HUES64 (cell line): Measurements from ENCODE around the gene RIOK1.

Source experiments
- H3K27ac ChIP-seq: 2 replicates; pipeline ENCODE4 v1.7.0; 2013; ENCODE audit warnings: low read depth, low read length, inconsistent platforms
- H3K27me3 ChIP-seq: 2 replicates; pipeline ENCODE4 v1.6.1; 2013; ENCODE audit warnings: mild to moderate bottlenecking, low read length; ENCODE audit not compliant: insufficient read depth
- H3K36me3 ChIP-seq: 2 replicates; pipeline ENCODE4 v1.6.1; 2013; ENCODE audit warnings: mild to moderate bottlenecking, low read length; ENCODE audit not compliant: insufficient read depth
- H3K4me1 ChIP-seq: 2 replicates; pipeline ENCODE4 v1.6.1; 2013; ENCODE audit warnings: mild to moderate bottlenecking, low read length, moderate library complexity; ENCODE audit not compliant: insufficient read depth
- H3K4me3 ChIP-seq: 2 replicates; pipeline ENCODE4 v1.5.1; 2013; ENCODE audit warnings: mild to moderate bottlenecking, low read length, moderate library complexity
- H3K9ac ChIP-seq: 2 replicates; pipeline ENCODE4 v1.6.1; 2013; ENCODE audit warnings: mild to moderate bottlenecking, low read depth, low read length
- H3K9me3 ChIP-seq: 2 replicates; pipeline ENCODE4 v1.6.1; 2013; ENCODE audit warnings: low read depth, low read length; ENCODE audit not compliant: insufficient read depth
- WGBS: fragments of 150-250, 120-280 bp; methylation state at CpG from one replicate; pipeline ENCODE4 v1.1.7; 2013; ENCODE audit warnings: missing lambda C conversion rate; 5-methylcytosine and 5-hydroxymethylcytosine counted together

The RIOK1 gene

GRCh38 chr6:7410851-7411250 lies 21.2 kb downstream of the RIOK1 start:
- WGBS: 99% methylated on average over 4 of the region's 4 CpGs
- Histone ChIP-seq H3K9me3 (no peaks in the 10 kb centered on the region), H3K27ac (no peak overlapping the region), H3K4me3 (no peak overlapping the region), H3K9ac (no peak overlapping the region), H3K4me1 (peaks cover 16% of the 10 kb centered on the region; the same call in 1 of the 2 replicates), H3K27me3 (no peaks in the 10 kb centered on the region), H3K36me3 (peaks cover 91% of the 10 kb centered on the region)

- 99% methylated on average over 2 of the region's 2 CpGs for WGBS
- no peaks in the 10 kb centered on the region for H3K9me3 ChIP-seq
- H3K4me1 ChIP-seq: peaks cover 16% of the 10 kb centered on the region; the same call in 1 of the 2 replicates
- H3K36me3 ChIP-seq: peaks cover 90% of the 10 kb centered on the region
- H3K27ac ChIP-seq: no peak overlapping the region
- no peaks in the 10 kb centered on the region for H3K27me3 ChIP-seq
- H3K9ac ChIP-seq: no peak overlapping the region
- no peak overlapping the region for H3K4me3 ChIP-seq
Observed at GRCh38 chr6:7411328-7411727, 21.7 kb downstream of the RIOK1 start.

- no peaks in the 10 kb centered on the region for H3K9me3 ChIP-seq
- no peak overlapping the region for H3K4me3 ChIP-seq
- H3K9ac ChIP-seq: no peak overlapping the region
- 0 out of 2 replicates have a peak overlapping the region, but pooled peaks have one; percentile 9 for H3K27ac ChIP-seq
- no peaks in the 10 kb centered on the region for H3K27me3 ChIP-seq
- peaks cover 16% of the 10 kb centered on the region; the same call in 1 of the 2 replicates for H3K4me1 ChIP-seq
- WGBS: 28% methylated on average over 1 of the region's 2 CpGs
- peaks cover 90% of the 10 kb centered on the region for H3K36me3 ChIP-seq
Observed at GRCh38 chr6:7413151-7413823, 23.7 kb downstream of the RIOK1 start.

- WGBS: 91% methylated on average over 7 of the region's 7 CpGs
- no peaks in the 10 kb centered on the region for H3K27me3 ChIP-seq
- H3K4me1 ChIP-seq: peaks cover 16% of the 10 kb centered on the region; the same call in 1 of the 2 replicates
- peaks cover 90% of the 10 kb centered on the region for H3K36me3 ChIP-seq
- H3K9me3 ChIP-seq: no peaks in the 10 kb centered on the region
- H3K9ac ChIP-seq: no peak overlapping the region
- H3K27ac ChIP-seq: no peak overlapping the region
- no peak overlapping the region for H3K4me3 ChIP-seq
Observed at GRCh38 chr6:7414811-7415210, 25.2 kb downstream of the RIOK1 start.

- H3K9me3 ChIP-seq: no peaks in the 10 kb centered on the region
- no peak overlapping the region for H3K27ac ChIP-seq
- H3K27me3 ChIP-seq: no peaks in the 10 kb centered on the region
- peaks cover 61% of the 10 kb centered on the region for H3K36me3 ChIP-seq
- 100% methylated on average over 2 of the region's 2 CpGs for WGBS
- peaks cover 24% of the 10 kb centered on the region for H3K4me1 ChIP-seq
- no peak overlapping the region for H3K9ac ChIP-seq
- H3K4me3 ChIP-seq: no peak overlapping the region
Observed at GRCh38 chr6:7417684-7418083, 28.1 kb downstream of the RIOK1 start.

GRCh38 chr6:7418238-7418905 lies 28.8 kb downstream of the RIOK1 start:
- H3K36me3 ChIP-seq: peaks cover 55% of the 10 kb centered on the region
- H3K27me3 ChIP-seq: no peaks in the 10 kb centered on the region

GRCh38 chr6:7419065-7419464 lies 29.5 kb downstream of the RIOK1 start:
- no peaks in the 10 kb centered on the region for H3K9me3 ChIP-seq
- peaks cover 48% of the 10 kb centered on the region for H3K36me3 ChIP-seq
- H3K4me3 ChIP-seq: no peak overlapping the region
- H3K4me1 ChIP-seq: peaks cover 14% of the 10 kb centered on the region
- no peaks in the 10 kb centered on the region for H3K27me3 ChIP-seq
- no peak overlapping the region for H3K9ac ChIP-seq
- no peak overlapping the region for H3K27ac ChIP-seq
- 93% methylated on average over 1 of the region's 1 CpG for WGBS

More at GRCh38 chr6:7418238-7418905, 28.8 kb downstream of the RIOK1 start:
- H3K27ac ChIP-seq: no peak overlapping the region
- H3K4me3 ChIP-seq: no peak overlapping the region
- WGBS: 87% methylated on average over 5 of the region's 6 CpGs
- peaks cover 18% of the 10 kb centered on the region for H3K4me1 ChIP-seq
- no peak overlapping the region for H3K9ac ChIP-seq
- no peaks in the 10 kb centered on the region for H3K9me3 ChIP-seq

- H3K9ac ChIP-seq: no peak overlapping the region
- WGBS: 78% methylated on average over 3 of the region's 3 CpGs
- H3K36me3 ChIP-seq: peaks cover 28% of the 10 kb centered on the region
- H3K9me3 ChIP-seq: no peaks in the 10 kb centered on the region
- peaks cover 9% of the 10 kb centered on the region; the same call in 1 of the 2 replicates for H3K4me1 ChIP-seq
- peak overlapping the region; percentile 61; the same call in 1 of the 2 replicates for H3K27ac ChIP-seq
- H3K4me3 ChIP-seq: no peak overlapping the region
- no peaks in the 10 kb centered on the region for H3K27me3 ChIP-seq
Observed at GRCh38 chr6:7421066-7421465, 31.5 kb downstream of the RIOK1 start.

GRCh38 chr6:7424058-7424457 lies 34.5 kb downstream of the RIOK1 start:
- whole genome bisulfite sequencing: over 99% methylated on average over 5 of the region's 5 CpGs
- H3K4me1 ChIP-seq: peaks cover 9% of the 10 kb centered on the region; the same call in 1 of the 2 replicates
- H3K9me3 ChIP-seq: no peaks in the 10 kb centered on the region
- no peaks in the 10 kb centered on the region for H3K36me3 ChIP-seq
- H3K27ac ChIP-seq: no peak overlapping the region
- no peak overlapping the region for H3K9ac ChIP-seq
- H3K4me3 ChIP-seq: no peak overlapping the region
- no peaks in the 10 kb centered on the region for H3K27me3 ChIP-seq

GRCh38 chr6:7424967-7425807 lies 35.6 kb downstream of the RIOK1 start:
- H3K27ac ChIP-seq: no peak overlapping the region
- H3K27me3 ChIP-seq: no peaks in the 10 kb centered on the region
- no peak overlapping the region for H3K4me3 ChIP-seq
- 94% methylated on average over 24 of the region's 25 CpGs for WGBS
- H3K36me3 ChIP-seq: no peaks in the 10 kb centered on the region
- H3K4me1 ChIP-seq: peaks cover 9% of the 10 kb centered on the region; the same call in 1 of the 2 replicates
- no peaks in the 10 kb centered on the region for H3K9me3 ChIP-seq
- no peak overlapping the region for H3K9ac ChIP-seq

- 96% methylated on average over 39 of the region's 39 CpGs for WGBS
- no peak overlapping the region for H3K4me3 ChIP-seq
- H3K36me3 ChIP-seq: no peaks in the 10 kb centered on the region
- H3K4me1 ChIP-seq: peaks cover 6% of the 10 kb centered on the region; the same call in 1 of the 2 replicates
- no peak overlapping the region for H3K9ac ChIP-seq
- H3K9me3 ChIP-seq: no peaks in the 10 kb centered on the region
- no peaks in the 10 kb centered on the region for H3K27me3 ChIP-seq
- no peak overlapping the region for H3K27ac ChIP-seq
Observed at GRCh38 chr6:7425808-7426190, 36.2 kb downstream of the RIOK1 start.
